Left ventricle myocardium inferior (tissue), 1 donor: ENCODE measurements around the gene TAF11L7. TPM values are rescaled to one million over a fixed set of nuclear protein-coding genes. Genes with fewer than 3 reads are reported as not detected.
"Not testable (repeated sequence)": the region's sequence is repeated elsewhere in the genome, so short reads cannot be mapped to it uniquely, and the experiment has no call there.

Experiments
- DNase-seq: peaks from one replicate; pipeline ENCODE4 v3.0.0-alpha.2; 2020
- H3K27ac ChIP-seq: fragments of 200-600 bp; replicated peaks from 2 replicates; pipeline ENCODE4 v1.8.0; 2021
- H3K27me3 ChIP-seq: fragments of 200-600 bp; 2 replicates; pipeline ENCODE4 v1.8.0; 2021; ENCODE audit warnings: low read depth
- H3K36me3 ChIP-seq: fragments of 200-600 bp; 2 replicates; pipeline ENCODE4 v1.8.0; 2021
- H3K4me1 ChIP-seq: fragments of 200-600 bp; 2 replicates; pipeline ENCODE4 v1.8.0; 2021
- H3K4me3 ChIP-seq: fragments of 200-600 bp; 2 replicates; pipeline ENCODE4 v1.8.0; 2021; ENCODE audit warnings: mild to moderate bottlenecking, moderate library complexity
- H3K9me3 ChIP-seq: fragments of 200-600 bp; replicated peaks from 2 replicates; pipeline ENCODE4 v1.8.0; 2021
- CTCF ChIP-seq: fragments of 200-600 bp; IDR thresholded peaks from 2 replicates; pipeline ENCODE4 v1.8.0; 2021; ENCODE audit warnings: antibody characterized with exemption, mild to moderate bottlenecking, borderline replicate concordance
- intact Hi-C: fragments of 100-400 bp; cut with micrococcal nuclease; formaldehyde crosslinking; loops from one replicate; pipeline ENCODE4 v1.11.0; 2022
- total RNA-seq: library from RNA; stranded (reverse); fragmentation: NEBNext Ultra II Directional; extraction: Animal tissue kit (Norgen Biotek cat#: 25700); gene quantifications from one replicate; pipeline ENCODE4 v1.2.1, GENCODE V29; 2021
- donor health status: DM: no; HTN: yes; CAD: no; lungs with severe emphysema.

Gene TAF11L7
- total RNA-seq, 1 donor from 2014 or later = not detected

- no peak overlapping the region for H3K27ac ChIP-seq
- TF ChIP-seq CTCF = no peak
- no peaks in the 10 kb centered on the region for H3K27me3 ChIP-seq
- H3K9me3 ChIP-seq = no peaks in the 10 kb centered on the region
- no peaks in the 10 kb centered on the region for H3K36me3 ChIP-seq
- DNase-seq = no peak
- H3K4me1 ChIP-seq = no peaks in the 10 kb centered on the region
- intact Hi-C loops = no loop called here
- H3K4me3 ChIP-seq = no peak overlapping the region
Measured at GRCh38 chr5:17614872-17615605, 29.5 kb upstream of the TAF11L7 start.

- intact Hi-C loops, H3K27ac ChIP-seq, H3K4me3 ChIP-seq, H3K27me3 ChIP-seq, DNase-seq, H3K36me3 ChIP-seq, H3K4me1 ChIP-seq, H3K9me3 ChIP-seq: not testable (repeated sequence)
Measured at GRCh38 chr5:17610092-17610491, 24.5 kb upstream of the TAF11L7 start, which contains the start of gene TAF11L12. TSS of gene TAF11L12 (plus strand) at chr5:17610392.

GRCh38 chr5:17607461-17607860 lies 21.9 kb upstream of the TAF11L7 start:
- H3K36me3 ChIP-seq, H3K27me3 ChIP-seq, DNase-seq, intact Hi-C loops, H3K9me3 ChIP-seq, H3K4me1 ChIP-seq, H3K4me3 ChIP-seq, H3K27ac ChIP-seq: not testable (repeated sequence)

GRCh38 chr5:17604951-17605350 lies 19.4 kb upstream of the TAF11L7 start:
- H3K36me3 ChIP-seq = no peaks in the 10 kb centered on the region
- H3K27ac ChIP-seq = no peak overlapping the region
- H3K4me1 ChIP-seq = no peaks in the 10 kb centered on the region
- H3K4me3 ChIP-seq = no peak overlapping the region
- no peaks in the 10 kb centered on the region for H3K27me3 ChIP-seq
- intact Hi-C loops = no loop called here
- peaks cover 10% of the 10 kb centered on the region for H3K9me3 ChIP-seq
- no peak for DNase-seq
- no peak for TF ChIP-seq CTCF

GRCh38 chr5:17603880-17604279 lies 18.3 kb upstream of the TAF11L7 start, which contains the start of gene TAF11L11:
TSS of gene TAF11L11 (plus strand) at chr5:17604183.
- DNase-seq, intact Hi-C loops, H3K27me3 ChIP-seq, H3K4me3 ChIP-seq, H3K36me3 ChIP-seq, H3K4me1 ChIP-seq, H3K27ac ChIP-seq: not testable (repeated sequence)
- H3K9me3 ChIP-seq = peaks cover 13% of the 10 kb centered on the region

GRCh38 chr5:17597728-17598127 lies 12.2 kb upstream of the TAF11L7 start, which contains the start of gene TAF11L10:
TSS of gene TAF11L10 (minus strand) at chr5:17597828.
- H3K4me1 ChIP-seq, H3K36me3 ChIP-seq, H3K4me3 ChIP-seq, intact Hi-C loops, H3K9me3 ChIP-seq, H3K27ac ChIP-seq, DNase-seq, H3K27me3 ChIP-seq: not testable (repeated sequence)

- H3K4me3 ChIP-seq, H3K4me1 ChIP-seq, DNase-seq, H3K27me3 ChIP-seq, H3K27ac ChIP-seq, H3K9me3 ChIP-seq, intact Hi-C loops, H3K36me3 ChIP-seq: not testable (repeated sequence)
Measured at GRCh38 chr5:17594255-17594654, 8.7 kb upstream of the TAF11L7 start, which contains the start of gene TAF11L9. TSS of gene TAF11L9 (minus strand) at chr5:17594394.

- H3K36me3 ChIP-seq, H3K27me3 ChIP-seq, DNase-seq, H3K9me3 ChIP-seq, intact Hi-C loops, H3K4me1 ChIP-seq, H3K4me3 ChIP-seq, H3K27ac ChIP-seq: not testable (repeated sequence)
Measured at GRCh38 chr5:17590860-17591259, 5.3 kb upstream of the TAF11L7 start, which contains the start of gene TAF11L8. TSS of gene TAF11L8 (minus strand) at chr5:17590960.

Other genes starting within 250 kb of the TAF11L7 start
- not detected for gene TAF11L2, start 87.5 kb downstream of the TAF11L7 start, total RNA-seq
- not detected for gene TAF11L3, start 67.4 kb downstream of the TAF11L7 start, total RNA-seq
- not detected for gene TAF11L4, start 64.0 kb downstream of the TAF11L7 start, total RNA-seq
- gene TAF11L5, start 60.5 kb downstream of the TAF11L7 start, total RNA-seq = not detected
- not detected for gene TAF11L6, start 57.1 kb downstream of the TAF11L7 start, total RNA-seq
- not detected for gene TAF11L8, start 5.2 kb upstream of the TAF11L7 start, total RNA-seq
- gene TAF11L9, start 8.6 kb upstream of the TAF11L7 start, total RNA-seq = not detected
- not detected for gene TAF11L10, start 12.1 kb upstream of the TAF11L7 start, total RNA-seq
- gene TAF11L11, start 18.4 kb upstream of the TAF11L7 start, total RNA-seq = not detected
- gene TAF11L12, start 24.6 kb upstream of the TAF11L7 start, total RNA-seq = not detected
- gene TAF11L13, start 46.3 kb upstream of the TAF11L7 start, total RNA-seq = not detected
- not detected for gene TAF11L14, start 48.7 kb upstream of the TAF11L7 start, total RNA-seq